NCI-H1436 treated with DMSO at 0.1 percent for 48 hours (cell line): Measurements from ENCODE around the gene UBTD2.
"Not testable (repeated sequence)": the region's sequence is repeated elsewhere in the genome, so short reads cannot be mapped to it uniquely, and the experiment has no call there.

ENCODE experiments used
- DNase-seq: peaks from one replicate; lab custom pipeline; 2025; lab: John Stamatoyannopoulos, UW

UBTD2 gene

DNA sequence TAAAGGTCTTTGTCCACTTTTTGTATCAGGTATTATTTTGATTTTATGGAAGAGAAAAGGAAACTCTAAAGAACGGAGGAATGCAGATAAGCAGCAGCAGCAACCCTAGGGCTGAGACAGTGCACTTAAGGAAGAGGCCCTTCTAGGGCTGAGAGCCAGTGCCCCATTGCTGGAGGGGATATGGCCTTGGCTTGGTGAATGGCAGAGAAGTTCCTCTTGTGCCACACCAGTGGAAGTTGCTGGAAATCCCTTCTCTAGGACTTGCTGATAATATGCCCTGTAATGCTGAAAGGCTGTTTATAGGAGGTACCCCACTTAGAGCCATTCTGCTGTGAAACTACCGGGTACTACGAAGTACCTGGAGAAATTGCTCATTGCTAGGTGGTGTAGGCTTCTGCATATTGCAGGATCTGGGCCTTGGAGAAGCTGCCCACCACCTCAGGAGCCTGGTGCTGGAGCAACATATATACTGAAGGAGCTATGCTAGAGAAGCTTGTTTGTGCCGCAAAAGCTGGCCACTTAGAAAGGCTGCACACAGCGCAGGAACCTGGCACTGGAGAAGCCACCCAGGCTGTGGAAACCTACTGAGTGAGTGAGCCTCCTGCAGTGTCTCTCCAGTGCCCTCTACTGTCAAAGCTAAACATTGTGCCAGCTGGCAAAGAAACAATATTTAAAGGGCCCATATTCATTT is 9.6 kb upstream of the UBTD2 start:
- DNase-seq: peak; percentile 1

DNA sequence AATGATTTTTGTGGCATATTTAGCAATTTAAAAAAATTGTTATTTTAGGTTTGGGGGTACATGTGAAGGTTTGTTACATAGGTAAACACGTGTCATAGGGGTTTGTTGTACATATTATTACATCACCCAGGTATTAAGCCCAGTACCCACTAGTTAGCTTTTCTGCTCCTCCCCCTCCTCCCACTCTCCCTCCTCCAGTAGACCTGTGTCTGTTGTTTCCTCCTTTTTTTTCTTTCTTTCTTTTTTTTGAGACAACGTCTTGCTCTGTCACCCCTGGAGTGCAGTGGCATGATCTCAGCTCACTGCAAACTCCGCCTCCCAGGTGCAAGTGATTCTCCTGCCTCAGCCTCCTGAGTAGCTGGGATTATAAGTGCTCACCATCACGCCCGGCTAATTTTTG is 8.3 kb upstream of the UBTD2 start:
- DNase-seq: not testable (repeated sequence)

DNA sequence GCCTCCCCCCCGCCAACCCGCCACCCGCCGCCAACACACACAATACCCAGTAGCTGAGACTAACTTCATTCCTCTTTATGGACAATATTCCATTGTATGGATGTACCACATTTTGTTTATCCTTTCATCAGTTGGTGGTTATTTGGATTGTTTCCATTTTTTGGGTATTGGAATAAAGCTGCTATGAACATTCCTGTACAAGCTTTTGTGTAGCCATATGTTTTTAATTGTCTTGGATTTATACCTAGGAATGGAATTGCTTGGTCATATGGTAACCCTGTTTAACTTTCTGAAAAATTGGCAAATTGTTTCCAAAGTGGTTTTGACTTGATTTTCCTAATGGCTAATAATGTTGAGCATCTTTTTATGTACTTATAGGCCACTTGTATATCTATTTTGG is 4.9 kb upstream of the UBTD2 start:
- no peak for DNase-seq

DNA sequence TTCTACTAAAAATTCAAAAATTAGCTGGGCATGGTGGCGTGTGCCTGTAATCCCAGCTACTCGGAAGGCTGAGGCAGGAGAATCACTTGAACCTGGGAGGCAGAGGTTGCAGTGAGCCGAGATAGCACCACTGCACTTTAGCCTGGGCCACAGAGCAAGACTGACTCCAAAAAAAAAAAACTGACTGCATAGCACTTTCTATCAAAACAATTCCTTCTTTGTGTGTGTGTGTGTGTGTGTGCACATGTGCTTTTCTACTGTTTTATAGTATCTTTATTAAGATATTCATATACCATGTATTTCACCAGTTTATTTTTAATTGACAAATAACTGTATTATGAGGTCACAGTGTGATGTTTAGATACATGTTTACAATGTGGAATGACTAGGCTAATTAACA is 3.6 kb upstream of the UBTD2 start:
- not testable (repeated sequence) for DNase-seq

DNA sequence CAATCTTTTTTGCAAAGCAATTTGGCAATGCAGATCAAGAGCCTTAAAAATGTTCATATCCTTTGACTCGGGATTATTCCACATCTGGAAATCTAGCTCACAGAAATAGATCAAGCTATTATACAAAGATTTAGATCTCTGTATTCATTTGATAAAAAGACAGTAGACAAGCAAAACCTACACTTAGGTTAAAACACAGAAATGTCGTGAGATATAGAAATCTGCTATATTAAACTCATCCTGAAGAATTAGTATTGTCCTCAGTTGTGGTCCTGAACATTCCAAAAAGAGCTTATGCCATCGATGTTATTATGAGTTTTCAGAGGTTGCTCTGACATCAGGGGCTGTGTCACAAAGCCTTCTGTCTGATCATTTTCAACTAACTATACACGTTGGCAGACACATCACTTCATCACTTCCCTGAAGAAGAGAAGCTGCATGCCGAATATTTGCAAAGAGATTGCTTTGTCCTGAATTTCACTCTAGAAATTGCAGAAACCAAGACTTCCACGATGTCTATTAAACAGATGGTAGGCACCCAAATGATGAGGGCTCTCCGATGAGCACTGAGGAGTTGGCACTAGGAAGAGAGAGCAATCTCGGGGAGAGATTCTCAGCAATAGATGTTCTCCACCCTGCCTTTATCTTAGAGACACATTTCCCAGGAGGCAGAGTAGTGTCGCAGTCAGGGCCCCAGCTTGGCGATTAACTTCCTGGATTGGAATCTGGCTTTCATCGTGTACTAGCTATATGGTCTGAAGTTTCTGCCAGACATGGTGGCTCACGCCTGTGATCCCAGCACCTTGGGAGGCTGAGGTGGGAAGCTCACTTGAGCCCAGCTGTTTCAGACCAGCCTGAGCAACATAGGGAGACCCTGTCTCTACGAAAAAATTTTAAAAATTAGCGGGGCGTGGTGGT is 1.9 kb upstream of the UBTD2 start:
- no peak for DNase-seq

DNA sequence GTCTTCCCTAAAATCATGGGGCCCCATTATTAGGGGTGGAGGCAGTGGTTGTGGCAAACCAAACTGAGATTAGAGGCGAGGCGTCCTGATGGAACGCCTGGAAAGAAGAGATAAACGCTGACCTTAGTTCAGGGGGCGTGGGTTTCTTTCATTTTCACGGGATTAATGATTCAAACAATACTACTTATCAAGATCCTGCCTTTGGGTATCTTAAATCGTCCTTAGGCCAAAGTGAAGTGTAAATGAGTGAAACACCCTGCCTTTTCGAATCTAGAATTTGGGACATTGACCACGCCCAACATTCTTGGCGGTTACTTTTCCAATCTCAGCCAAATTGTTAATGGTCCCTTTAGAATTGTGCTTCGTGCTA is 1.0 kb upstream of the UBTD2 start:
- no peak for DNase-seq

DNA sequence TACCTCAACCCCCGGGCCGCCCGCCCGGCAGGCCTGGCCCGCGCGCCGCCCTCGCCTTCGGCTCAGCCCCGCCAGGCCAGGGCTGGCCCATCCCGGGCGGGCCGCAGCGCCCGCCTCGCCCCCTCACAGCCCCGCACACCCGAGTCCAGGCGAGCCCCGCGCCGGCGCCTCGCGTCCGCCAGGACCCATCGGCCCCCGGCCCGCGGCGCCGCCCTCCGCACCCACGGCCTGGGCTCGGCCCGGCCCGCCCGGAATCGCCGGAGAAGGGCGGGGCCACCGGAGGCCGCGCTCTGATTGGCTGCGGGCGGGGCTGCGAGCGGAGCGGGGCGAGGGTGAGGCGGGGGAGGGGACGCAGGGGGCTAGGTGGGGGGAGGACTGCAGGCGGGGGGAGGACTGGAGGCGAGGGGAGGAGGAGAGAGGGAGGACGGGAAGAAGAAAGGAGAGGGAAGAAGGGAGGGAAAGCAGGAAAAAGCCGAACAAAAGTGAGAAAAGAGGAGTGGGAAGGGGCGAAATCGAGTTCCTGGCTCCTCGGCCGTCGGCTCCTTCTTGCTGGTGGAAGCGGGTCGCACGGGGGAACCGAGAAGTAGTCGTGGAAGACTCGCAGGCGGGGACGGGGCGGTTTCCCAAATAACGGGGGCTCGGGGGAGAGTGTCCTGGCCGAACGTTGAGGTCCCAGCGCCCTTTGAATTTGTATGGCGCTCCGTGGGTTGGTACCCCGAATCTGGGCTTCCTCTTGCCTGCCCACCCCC is 472 bp upstream of the UBTD2 start:
- DNase-seq: no peak

DNA sequence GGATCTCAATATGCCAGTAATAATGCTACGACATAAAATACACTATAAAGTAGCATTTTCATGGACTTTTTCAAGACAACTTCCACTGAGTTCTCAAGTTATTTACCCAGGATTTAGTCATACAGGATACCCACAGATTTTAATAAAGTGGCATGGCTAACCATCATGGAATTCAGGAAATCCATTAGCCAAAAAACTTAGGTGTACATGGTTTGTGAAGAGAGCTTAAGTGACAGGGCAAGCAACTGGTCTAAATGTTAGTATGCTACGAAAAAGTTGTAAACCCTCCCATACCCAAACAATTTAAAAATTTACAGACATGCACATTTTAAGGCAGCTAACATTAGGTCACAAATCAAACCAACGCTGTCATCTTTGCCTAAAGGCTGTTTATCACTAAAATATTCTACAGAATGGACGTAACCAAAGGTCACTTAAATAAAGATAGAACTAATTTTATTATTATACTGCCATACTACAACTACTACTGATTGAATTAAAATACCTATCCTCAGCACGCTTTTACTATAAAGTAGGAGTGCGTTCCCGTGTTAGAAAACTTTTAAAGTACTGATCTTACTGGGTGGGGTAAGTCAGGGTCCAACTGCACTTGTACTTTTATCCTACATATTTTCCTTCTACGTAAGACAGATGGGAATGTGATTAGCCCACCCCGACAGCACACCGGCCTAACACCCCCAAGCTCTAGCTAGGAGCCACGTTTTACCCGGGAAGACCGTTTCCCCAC is 1.1 kb downstream of the UBTD2 start:
- DNase-seq: no peak

DNA sequence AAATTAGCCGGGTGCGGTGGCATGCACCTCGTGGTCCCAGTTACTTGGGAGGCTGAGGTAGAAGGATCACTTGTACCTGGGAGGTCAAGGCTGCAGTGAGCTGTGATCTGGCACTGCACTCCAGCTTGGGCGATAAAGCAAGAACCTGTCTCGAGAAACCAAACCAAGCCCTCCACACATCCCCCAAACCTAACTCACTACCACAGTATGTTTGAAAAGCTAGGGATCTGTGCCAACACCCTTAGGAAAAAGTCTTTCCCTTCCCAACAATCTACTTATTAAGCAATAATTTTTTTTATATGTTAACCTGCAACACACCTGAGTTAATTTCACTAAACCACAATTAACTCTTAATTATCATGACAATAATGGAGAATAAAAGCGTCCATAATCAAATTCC is 2.2 kb downstream of the UBTD2 start:
- no peak for DNase-seq

DNA sequence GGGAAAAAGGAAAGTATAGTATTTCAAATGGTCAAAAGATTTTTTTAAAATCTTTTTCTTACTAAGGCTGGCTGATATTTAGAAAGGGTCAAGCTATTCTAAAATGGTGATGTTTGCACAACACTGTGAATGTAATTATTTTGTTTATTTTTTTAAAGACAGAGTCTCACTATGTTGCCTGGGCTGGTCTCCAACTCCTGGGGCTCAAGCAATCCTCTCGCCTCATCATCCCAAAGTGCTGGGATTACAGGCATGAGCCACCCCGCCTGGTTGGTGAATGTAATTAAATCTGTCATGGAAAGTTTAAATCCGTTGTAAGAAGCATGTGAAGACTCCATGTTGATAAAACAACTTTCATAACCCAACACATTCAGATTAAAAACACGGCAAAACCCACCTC is 2.6 kb downstream of the UBTD2 start:
- no peak for DNase-seq

DNA sequence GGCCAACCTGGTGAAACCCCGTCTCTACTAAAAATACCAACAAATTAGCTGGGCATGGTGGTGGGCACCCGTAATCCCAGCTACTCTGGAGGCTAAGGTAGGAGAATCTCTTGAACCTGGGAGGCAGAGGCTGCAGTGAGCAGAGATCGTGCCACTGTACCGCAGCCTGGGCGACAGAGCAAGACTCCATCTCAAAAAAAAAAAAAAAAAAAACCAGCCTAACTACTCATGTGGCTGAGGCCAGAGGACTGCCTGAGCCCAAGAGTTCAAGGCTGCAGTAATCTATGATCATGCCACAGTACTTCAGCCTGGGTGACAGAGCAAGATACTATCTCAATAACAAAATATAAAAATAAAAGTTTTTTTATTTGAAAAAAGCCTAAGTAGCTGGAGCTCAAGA is 3.2 kb downstream of the UBTD2 start:
- no peak for DNase-seq

DNA sequence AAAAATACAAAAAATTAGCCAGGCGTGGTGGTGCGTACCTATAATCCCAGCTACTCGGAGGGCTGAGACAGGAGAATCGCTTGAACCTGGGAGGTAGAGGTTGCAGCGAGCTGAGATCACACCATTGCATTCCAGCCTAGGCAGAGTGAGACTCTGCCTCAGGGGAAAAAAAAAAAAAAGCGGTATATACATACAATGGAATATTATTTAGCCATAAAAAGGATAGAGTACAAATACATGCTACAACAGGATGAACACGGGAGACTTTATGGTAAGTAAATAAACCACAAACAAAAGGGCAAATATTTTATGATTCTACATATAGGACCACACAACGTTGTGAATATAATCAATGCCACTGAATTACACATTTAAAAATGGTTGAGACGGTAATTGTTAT is 5.2 kb downstream of the UBTD2 start:
- no peak for DNase-seq

DNA sequence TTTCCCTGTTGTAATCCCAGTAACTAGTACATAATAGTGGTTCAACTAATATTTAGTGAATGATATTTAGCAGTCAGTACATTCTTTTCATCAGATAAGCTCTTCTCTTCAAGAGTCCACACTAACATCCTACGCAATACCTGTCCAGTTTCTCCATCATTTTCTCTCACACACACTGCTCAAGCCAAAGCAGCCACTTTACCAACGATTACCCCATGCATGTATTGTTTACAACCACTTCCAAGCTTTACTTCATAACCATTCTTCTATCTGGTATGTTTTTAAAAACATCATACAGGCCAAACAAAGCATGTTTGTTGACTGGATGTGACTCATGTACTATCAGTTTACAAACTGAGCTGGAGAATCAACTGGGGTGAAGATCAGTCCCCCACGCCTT is 7.3 kb downstream of the UBTD2 start:
- DNase-seq: no peak

DNA sequence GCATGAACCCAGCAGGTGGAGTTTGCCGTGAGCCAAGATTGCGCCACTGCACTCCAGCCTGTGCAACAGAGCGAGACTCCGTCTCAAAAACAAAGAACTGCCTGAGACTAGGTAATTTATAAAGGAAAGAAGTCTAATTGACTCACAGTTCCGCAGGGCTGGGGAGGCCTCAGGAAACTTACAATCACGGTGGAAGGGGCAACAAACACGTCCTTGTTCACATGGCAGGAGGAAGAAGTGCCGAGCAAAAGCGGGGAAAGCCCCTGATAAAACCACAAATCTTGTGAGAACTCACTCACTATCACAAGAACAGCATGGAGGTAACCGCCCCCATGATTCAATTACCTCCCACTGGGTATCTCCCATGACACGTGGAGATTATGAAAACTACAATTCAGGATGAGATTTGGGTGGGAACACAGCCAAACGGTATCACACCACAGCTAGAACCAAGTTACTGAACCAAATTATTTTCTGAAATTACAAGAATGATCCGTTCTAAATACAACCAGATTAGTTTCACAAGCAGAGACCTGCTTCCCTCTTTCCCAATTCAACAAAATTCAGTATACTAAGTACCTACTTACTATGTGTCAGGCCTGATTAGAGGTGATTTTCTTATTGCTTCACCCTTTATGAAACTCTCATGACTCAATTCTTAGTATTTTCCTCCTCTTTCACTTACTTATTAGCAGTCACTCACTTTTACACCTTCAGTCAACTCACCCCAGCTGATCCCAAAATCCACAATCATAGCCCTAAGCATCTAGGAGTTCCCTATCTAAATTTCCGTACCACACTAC is 8.4 kb downstream of the UBTD2 start:
- DNase-seq: no peak

DNA sequence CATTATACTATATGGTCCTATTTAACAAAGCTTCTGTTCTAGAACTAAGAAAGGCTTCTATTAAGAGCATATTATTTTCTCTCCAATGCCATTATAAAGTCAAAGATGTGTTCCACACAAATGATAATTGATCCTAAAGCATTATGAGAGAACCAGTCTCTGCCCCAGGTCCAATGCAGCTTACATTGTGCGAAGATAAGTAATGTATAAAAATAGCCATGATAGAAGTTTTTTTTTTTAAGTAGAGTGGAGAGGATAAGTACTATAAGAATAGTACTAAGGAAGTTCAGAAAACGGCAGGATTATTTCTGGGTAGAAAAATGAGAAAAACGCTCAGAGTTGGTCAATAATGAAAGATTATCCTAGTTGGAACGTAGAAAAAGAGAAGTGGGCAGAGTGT is 15.6 kb downstream of the UBTD2 start:
- no peak for DNase-seq

DNA sequence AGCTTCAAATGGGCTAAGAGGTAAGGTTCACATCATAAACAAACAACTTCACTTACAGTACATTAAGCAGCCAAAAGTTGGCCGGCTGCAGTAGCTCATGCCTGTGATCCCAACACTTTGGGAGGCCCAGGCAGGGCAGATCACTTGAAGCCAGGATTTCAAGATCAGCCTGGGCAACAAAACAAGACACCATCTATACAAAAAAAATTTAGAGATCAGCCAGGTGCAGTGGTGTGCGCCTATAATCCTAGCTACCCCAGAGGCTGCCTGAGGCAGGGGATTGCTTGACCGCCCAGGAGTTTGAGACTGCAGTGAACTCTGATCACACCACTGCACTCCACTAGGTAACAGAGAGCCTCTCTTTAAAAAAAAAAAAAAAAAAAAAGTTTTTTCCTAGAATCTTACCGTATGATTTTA is 16.9 kb downstream of the UBTD2 start:
- DNase-seq: no peak

DNA sequence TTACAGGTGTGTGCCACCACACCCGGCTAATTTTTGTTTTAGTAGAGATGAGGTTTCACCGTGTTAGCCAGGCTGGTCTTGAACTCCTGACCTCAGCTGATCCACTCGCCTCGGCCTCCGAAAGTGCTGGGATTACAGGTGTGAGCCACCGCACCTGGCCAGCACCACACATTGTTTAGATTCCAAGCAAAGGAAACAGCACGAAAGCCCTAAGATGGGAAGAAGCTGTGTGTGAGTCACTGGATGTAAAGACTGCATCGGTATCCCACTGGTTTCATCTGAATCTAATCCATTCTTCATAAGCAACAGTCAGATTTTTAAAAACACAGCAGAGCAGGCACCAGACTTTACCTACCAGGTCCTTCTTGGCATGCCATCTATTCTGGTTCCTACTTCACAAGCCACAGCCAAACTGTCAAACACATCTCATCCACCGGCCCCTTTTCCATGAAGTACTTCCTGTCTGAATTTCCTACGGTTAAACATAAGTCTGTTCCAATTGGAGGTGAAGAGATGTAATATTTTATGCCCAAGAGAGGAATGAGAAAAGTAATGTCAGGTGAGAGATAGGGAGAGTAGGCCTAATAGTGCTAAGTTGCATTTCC is 17.4 kb downstream of the UBTD2 start:
- DNase-seq: no peak

DNA sequence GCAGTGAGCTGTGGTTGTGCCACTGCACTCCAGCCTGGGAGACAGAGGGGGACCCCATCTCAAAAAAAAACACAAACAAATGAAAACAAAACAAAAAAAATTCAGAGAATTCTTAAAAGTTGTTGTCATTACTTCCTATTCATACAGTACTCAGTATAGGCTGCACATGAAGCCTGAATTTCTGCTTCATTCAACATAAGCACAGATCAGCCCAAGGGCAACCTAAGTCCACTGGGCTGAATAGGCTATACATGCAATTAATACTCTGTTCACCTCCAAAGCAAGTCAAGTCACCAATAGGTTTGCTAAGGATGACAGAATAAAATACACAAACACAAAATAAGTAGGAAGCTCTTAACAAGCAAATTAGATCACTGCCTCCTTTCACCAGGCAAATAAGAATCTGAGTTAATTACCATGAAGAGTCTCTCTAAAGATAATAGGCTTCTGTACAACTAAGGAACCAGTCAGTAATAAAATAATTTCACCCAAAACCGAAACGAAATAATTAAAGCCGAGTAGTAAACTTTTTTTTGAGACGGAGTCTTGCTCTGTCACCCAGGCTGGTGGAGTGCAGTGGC is 18.7 kb downstream of the UBTD2 start:
- DNase-seq: no peak

DNA sequence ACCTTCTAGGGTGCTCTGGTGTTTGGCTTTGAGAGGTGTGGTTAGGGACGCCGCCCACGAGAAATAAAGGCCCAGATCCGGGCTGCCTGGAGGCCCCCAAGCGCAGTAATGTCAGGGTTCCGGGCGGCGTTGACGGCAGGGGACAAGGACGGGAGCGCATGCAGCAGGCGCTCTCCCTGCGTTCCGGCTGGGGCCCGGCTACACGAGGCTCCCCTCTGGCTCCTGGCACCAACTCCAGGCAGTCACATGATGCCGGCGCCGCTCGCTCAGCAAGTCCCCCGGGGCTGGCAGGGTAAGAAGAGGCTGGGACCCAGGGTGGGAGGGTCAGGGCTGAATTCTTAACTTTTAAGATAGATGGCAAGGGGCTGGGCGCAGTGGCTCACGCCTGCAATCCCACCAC is 28.1 kb downstream of the UBTD2 start:
- DNase-seq: no peak

DNA sequence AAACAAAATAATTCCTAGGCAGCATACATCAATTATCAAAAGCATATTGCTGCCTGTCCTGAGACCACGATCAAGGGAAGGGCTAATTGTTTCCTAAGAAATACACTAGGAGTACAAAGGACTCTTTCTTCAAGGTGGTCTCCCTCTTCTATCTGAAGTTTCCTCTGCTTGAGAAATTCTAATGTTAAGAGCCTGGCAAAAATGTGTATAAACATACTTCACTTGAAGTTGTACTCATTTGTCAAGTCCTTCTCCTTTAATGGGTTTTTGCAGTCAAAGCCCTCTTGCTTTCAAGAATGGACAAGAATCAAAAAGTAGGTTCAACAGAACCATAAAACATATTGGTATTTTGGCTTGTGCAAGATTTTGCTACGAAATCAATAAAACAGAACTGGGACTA is 31.1 kb downstream of the UBTD2 start:
- DNase-seq: no peak

DNA sequence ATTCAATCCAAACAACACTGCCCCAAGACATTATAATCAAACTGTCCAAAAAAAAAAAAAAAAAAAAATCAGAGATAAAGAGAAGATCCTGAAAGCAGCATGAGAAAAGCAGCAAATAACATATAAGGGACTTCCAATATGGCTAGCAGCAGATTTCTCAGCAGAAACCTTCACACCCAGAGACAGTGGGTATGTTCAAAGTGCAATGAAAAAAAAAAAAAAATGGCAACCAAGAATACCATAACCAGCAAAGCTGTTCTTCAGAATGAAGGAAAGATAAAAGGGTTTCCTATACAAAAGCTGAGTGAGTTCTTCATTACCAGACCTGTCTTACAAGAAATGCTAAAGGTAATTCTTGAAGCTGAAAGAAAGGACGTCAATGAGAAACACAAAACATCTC is 32.1 kb downstream of the UBTD2 start:
- no peak for DNase-seq
